DOHH2 (cell line): ENCODE results near the gene LRMDA.

ENCODE experiments used
- H3F3A ChIP-seq: fragments of 200-600 bp; sonication (generic), shearing (Covaris generic); 2 replicates; pipeline ENCODE4 v1.6.0; 2016; ENCODE audit warnings: antibody characterized with exemption, mild to moderate bottlenecking; ENCODE audit not compliant: control insufficient read depth, insufficient read depth
- H3K27ac ChIP-seq: fragments of 200-600 bp; sonication (generic); 2 replicates; pipeline ENCODE4 v1.5.1; 2014; ENCODE audit warnings: low read depth, mild to moderate bottlenecking, low read length, moderate library complexity
- H3K27me3 ChIP-seq: fragments of 200-600 bp; sonication (generic); 2 replicates; pipeline ENCODE4 v1.6.1; 2014; ENCODE audit warnings: mild to moderate bottlenecking, low read length, mixed read lengths; ENCODE audit not compliant: control insufficient read depth
- H3K36me3 ChIP-seq: fragments of 200-600 bp; sonication (generic); 2 replicates; pipeline ENCODE4 v1.6.1; 2014; ENCODE audit warnings: mild to moderate bottlenecking, low read length, moderate library complexity, mixed read lengths; ENCODE audit not compliant: control insufficient read depth
- H3K4me1 ChIP-seq: fragments of 200-600 bp; sonication (generic); 2 replicates; pipeline ENCODE4 v1.6.1; 2014; ENCODE audit warnings: mild to moderate bottlenecking, low read length, mixed read lengths; ENCODE audit not compliant: control insufficient read depth
- H3K4me2 ChIP-seq: fragments of 200-600 bp; sonication (generic); 2 replicates; pipeline ENCODE4 v1.6.0; 2014; ENCODE audit warnings: mild to moderate bottlenecking, low read length, moderate library complexity
- H3K4me3 ChIP-seq: fragments of 200-600 bp; sonication (generic); 2 replicates; pipeline ENCODE4 v1.5.1; 2014; ENCODE audit warnings: mild to moderate bottlenecking, low read length, mixed read lengths
- H3K79me2 ChIP-seq: fragments of 200-600 bp; sonication (generic); 2 replicates; pipeline ENCODE4 v1.6.1; 2014; ENCODE audit warnings: mild to moderate bottlenecking, low read length, mixed read lengths; ENCODE audit not compliant: control insufficient read depth
- H3K9me2 ChIP-seq: fragments of 200-600 bp; sonication (generic); replicated peaks from 2 replicates; pipeline ENCODE4 v1.6.1; 2014; ENCODE audit warnings: mild to moderate bottlenecking, low read length, mixed read lengths; ENCODE audit not compliant: control insufficient read depth
- H3K9me3 ChIP-seq: fragments of 200-600 bp; sonication (generic); 2 replicates; pipeline ENCODE4 v1.6.1; 2014; ENCODE audit warnings: antibody characterized with exemption, low read length, mixed read lengths; ENCODE audit not compliant: control insufficient read depth, insufficient read depth
- H4K20me1 ChIP-seq: fragments of 200-600 bp; sonication (generic); 2 replicates; pipeline ENCODE4 v1.6.0; 2014; ENCODE audit warnings: low read depth, mild to moderate bottlenecking, antibody characterized with exemption, low read length, moderate library complexity; ENCODE audit not compliant: control insufficient read depth, insufficient read depth
- CTCF ChIP-seq: fragments of 200-600 bp; sonication (generic); IDR thresholded peaks from one replicate; pipeline ENCODE4 v1.5.1; 2014; ENCODE audit warnings: antibody characterized with exemption, mild to moderate bottlenecking, low read depth, low read length; ENCODE audit not compliant: poor library complexity, severe bottlenecking
- EZH2phosphoT487 ChIP-seq: fragments of 200-600 bp; sonication (generic); IDR thresholded peaks from 2 replicates; pipeline ENCODE4 v1.6.1; 2017; ENCODE audit warnings: borderline replicate concordance, mild to moderate bottlenecking, antibody characterized with exemption, low read length, moderate library complexity, mixed read lengths

Gene LRMDA

GRCh38 chr10:76022366-76022765 lies 590.9 kb downstream of the LRMDA start:
- H3K4me3 ChIP-seq = no peak overlapping the region
- TF ChIP-seq CTCF (no peak), EZH2phosphoT487 (no peak)

GRCh38 chr10:76023007-76023406 lies 591.6 kb downstream of the LRMDA start:
- Histone ChIP-seq H3K4me3 (no peak overlapping the region), H3K4me1 (no peaks in the 10 kb centered on the region), H3K9me3 (no peaks in the 10 kb centered on the region), H3F3A (no peaks in the 10 kb centered on the region), H4K20me1 (no peaks in the 10 kb centered on the region), H3K79me2 (no peaks in the 10 kb centered on the region), H3K36me3 (no peaks in the 10 kb centered on the region), H3K27me3 (no peaks in the 10 kb centered on the region), H3K27ac (no peak overlapping the region), H3K9me2 (no peaks in the 10 kb centered on the region), H3K4me2 (no peak overlapping the region)
- TF ChIP-seq CTCF = no peak
- no peak for TF ChIP-seq EZH2phosphoT487

More at GRCh38 chr10:76022366-76022765, 590.9 kb downstream of the LRMDA start:
- H3K27me3 ChIP-seq = no peaks in the 10 kb centered on the region
- no peak overlapping the region for H3K27ac ChIP-seq
- H3K9me2 ChIP-seq = no peaks in the 10 kb centered on the region
- H3K4me2 ChIP-seq = no peak overlapping the region
- no peaks in the 10 kb centered on the region for H4K20me1 ChIP-seq
- no peaks in the 10 kb centered on the region for H3K4me1 ChIP-seq
- H3K79me2 ChIP-seq = no peaks in the 10 kb centered on the region
- H3F3A ChIP-seq = no peaks in the 10 kb centered on the region
- no peaks in the 10 kb centered on the region for H3K9me3 ChIP-seq
- no peaks in the 10 kb centered on the region for H3K36me3 ChIP-seq

- H3K4me2 ChIP-seq = no peak overlapping the region
- no peak for TF ChIP-seq CTCF
These were observed 593.2 kb downstream of the LRMDA start for GRCh38 chr10:76024460-76025123.

More at GRCh38 chr10:76024460-76025123, 593.2 kb downstream of the LRMDA start:
- Histone ChIP-seq H3F3A (no peaks in the 10 kb centered on the region), H3K36me3 (no peaks in the 10 kb centered on the region), H3K27ac (no peak overlapping the region), H3K9me2 (no peaks in the 10 kb centered on the region), H3K4me3 (no peak overlapping the region), H3K4me1 (no peaks in the 10 kb centered on the region), H3K27me3 (no peaks in the 10 kb centered on the region), H3K79me2 (no peaks in the 10 kb centered on the region), H4K20me1 (no peaks in the 10 kb centered on the region), H3K9me3 (no peaks in the 10 kb centered on the region)
